Tibial nerve (tissue), 4 donors: ENCODE data around the gene KCNH2. TPM values are rescaled to one million over a fixed set of nuclear protein-coding genes. Genes with fewer than 3 reads are reported as not detected.
A peak's percentile ranks its signal among the peaks of the same experiment; 100 is the strongest.

ENCODE experiments used
- DNase-seq, 2 donors: peaks; one replicate each; pipeline ENCODE4 v3.0.0-alpha.2; 2019; ENCODE audit warnings: low spot score in 2 of 2
- H3K27ac ChIP-seq, 4 donors: fragments of 200-600 bp; sonication (generic) in 3 of 4; one replicate each; pipeline ENCODE4 v1.5.1; 2017 to 2019; ENCODE audit warnings: mild to moderate bottlenecking in 1 of 4
- H3K27me3 ChIP-seq, 2 donors: fragments of 200-600 bp; sonication (generic) in 1 of 2; one replicate each; pipeline versions ENCODE4 v1.5.1 to v1.6.0; 2017 to 2019
- H3K36me3 ChIP-seq, 3 donors: fragments of 200-600 bp; sonication (generic); one replicate each; pipeline ENCODE4 v1.5.1; 2018 to 2019
- H3K4me1 ChIP-seq, 4 donors: fragments of 200-600 bp; sonication (generic) in 3 of 4; one replicate each; pipeline ENCODE4 v1.5.1; 2017 to 2019
- H3K4me3 ChIP-seq, 4 donors: fragments of 200-600 bp; sonication (generic) in 3 of 4; one replicate each; pipeline ENCODE4 v1.5.1; 2017 to 2019; ENCODE audit warnings: mild to moderate bottlenecking in 1 of 4, moderate library complexity in 1 of 4
- H3K9me3 ChIP-seq, 4 donors: fragments of 200-600 bp; sonication (generic) in 3 of 4; one replicate each; pipeline ENCODE4 v1.5.1; 2017 to 2019
- EP300 ChIP-seq, 2 donors: sonication (generic); formaldehyde crosslinking; IDR thresholded peaks; one replicate each; pipeline ENCODE4 v1.6.1; 2017; ENCODE audit warnings: antibody characterized with exemption in 2 of 2, mild to moderate bottlenecking in 1 of 2
- POLR2A ChIP-seq, 2 donors: fragments of 450-650 bp; IDR thresholded peaks; one replicate each; pipeline ENCODE4 v1.6.1; 2017; ENCODE audit warnings: antibody characterized with exemption in 2 of 2, mild to moderate bottlenecking in 2 of 2, moderate library complexity in 2 of 2
- WGBS, 2 donors: methylation state at CpG; one replicate each; pipeline ENCODE4 v1.1.5; 2018; 5-methylcytosine and 5-hydroxymethylcytosine counted together
- total RNA-seq, 4 donors: library from RNA; depleted of rRNA; stranded (reverse); fragments of >200 nt; gene quantifications; one replicate each; pipeline ENCODE4 v1.1.0, GENCODE V29; 2016
- TF ChIP-seq, protein P1 (sequence below), 5 experiments: fragments of 200-600 bp in 3 of 5; fragments of 450-650 bp in 2 of 5; sonication (generic) in 3 of 5; IDR thresholded peaks; one replicate each; pipeline ENCODE4 v1.5.1; 2016 to 2019; ENCODE audit warnings: antibody characterized with exemption in 5 of 5, mild to moderate bottlenecking in 3 of 5, moderate library complexity in 2 of 5

The KCNH2 gene
- total RNA-seq, 4 donors from 2014 or later, result 1.5 to 9.0 (median 2.4) TPM

DNA sequence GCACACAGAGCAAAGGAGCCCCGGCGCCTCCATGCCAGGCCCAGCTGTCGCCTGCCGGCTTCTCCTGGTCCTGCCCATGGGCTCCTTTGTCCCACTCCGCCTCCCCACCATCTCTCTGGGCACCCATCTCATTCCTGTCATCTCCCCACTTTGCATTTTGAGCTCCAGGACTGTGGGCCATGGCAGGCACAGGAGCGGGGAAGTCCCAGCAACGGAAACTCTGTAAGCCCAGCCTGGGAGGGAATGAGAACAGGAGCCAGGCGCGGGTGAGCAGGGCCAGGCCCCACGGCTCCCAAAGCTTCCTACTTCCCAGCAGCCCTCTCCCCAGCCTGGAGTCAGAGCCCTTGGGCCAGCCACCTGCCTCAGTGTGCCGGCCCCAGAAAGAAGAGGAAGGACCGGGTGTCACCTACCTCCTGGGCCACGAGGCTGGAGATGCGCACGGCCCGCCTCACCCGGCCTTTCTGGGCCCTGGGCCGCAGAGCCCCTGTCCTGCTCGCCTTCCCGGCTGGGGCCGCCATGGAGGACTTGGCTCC is 23.1 kb downstream of the KCNH2 start:
- no peaks in the 10 kb centered on the region for H3K36me3 ChIP-seq
- no peaks in the 10 kb centered on the region for H3K9me3 ChIP-seq
- DNase-seq, result no peak
- peak overlapping the region; percentile 27 to 80 (median 54) for H3K27ac ChIP-seq
- WGBS, 2 donors, result 54 to 66% methylated on average over 16 to 21 of the region's 21 CpGs
- peaks cover 0 to 25% (median 14%) of the 10 kb centered on the region in 4 donors for H3K4me1 ChIP-seq
- peaks cover 0 to 47% of the 10 kb centered on the region in 2 donors for H3K27me3 ChIP-seq
- peak overlapping the region in 3 of 4 donors; percentile 9 to 27 (median 25) for H3K4me3 ChIP-seq
- TF ChIP-seq, protein P1, sequence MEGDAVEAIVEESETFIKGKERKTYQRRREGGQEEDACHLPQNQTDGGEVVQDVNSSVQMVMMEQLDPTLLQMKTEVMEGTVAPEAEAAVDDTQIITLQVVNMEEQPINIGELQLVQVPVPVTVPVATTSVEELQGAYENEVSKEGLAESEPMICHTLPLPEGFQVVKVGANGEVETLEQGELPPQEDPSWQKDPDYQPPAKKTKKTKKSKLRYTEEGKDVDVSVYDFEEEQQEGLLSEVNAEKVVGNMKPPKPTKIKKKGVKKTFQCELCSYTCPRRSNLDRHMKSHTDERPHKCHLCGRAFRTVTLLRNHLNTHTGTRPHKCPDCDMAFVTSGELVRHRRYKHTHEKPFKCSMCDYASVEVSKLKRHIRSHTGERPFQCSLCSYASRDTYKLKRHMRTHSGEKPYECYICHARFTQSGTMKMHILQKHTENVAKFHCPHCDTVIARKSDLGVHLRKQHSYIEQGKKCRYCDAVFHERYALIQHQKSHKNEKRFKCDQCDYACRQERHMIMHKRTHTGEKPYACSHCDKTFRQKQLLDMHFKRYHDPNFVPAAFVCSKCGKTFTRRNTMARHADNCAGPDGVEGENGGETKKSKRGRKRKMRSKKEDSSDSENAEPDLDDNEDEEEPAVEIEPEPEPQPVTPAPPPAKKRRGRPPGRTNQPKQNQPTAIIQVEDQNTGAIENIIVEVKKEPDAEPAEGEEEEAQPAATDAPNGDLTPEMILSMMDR (IDR thresholded peaks at IDR 0.05), result no peak
- TF ChIP-seq EP300 (IDR thresholded peaks at IDR 0.05) (no peak), POLR2A (IDR thresholded peaks at IDR 0.05) (no peak)

DNA sequence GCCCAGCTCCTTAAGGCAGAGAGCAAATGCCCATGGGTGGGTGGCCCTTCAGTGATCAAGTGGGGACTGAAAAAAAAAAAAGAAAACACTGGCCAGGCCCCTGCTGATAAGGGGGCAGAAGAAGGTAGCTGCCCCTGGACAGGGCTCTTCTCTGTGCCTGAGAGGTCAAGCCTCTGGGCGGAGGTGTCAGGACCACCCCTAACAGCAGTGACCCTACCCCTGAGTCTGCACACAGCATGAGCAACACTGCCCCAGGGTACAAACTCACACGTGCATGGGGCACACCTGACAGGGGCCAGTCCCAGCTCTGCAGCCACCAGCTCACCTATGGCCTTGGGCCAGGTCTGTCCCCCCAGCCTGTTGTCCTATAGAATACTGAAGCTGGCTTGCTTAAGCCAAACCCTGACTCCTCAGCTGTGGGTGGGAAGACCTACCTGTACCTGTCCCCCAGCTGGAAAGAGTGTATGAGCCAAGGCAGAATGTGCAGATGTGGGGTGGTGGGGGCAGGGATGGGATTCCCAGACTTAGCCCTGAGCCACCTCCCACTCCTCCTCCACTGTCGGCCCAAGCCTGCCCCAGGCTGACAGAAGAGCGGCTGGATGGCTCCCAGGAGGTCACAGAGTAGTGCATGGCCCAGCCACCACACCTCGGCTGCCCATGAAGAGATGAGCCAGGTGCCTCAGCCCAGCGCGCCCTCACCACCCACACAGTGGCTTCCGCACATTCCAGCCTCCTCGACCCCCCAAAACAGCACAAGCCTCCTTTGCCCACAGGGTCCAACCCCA is 23.7 kb downstream of the KCNH2 start:
- no peaks in the 10 kb centered on the region for H3K36me3 ChIP-seq
- H3K27me3 ChIP-seq, result peaks cover 0 to 41% of the 10 kb centered on the region in 2 donors
- H3K4me3 ChIP-seq, result peak overlapping the region in 1 of 4 donors; percentile 27
- no peak for DNase-seq
- no peaks in the 10 kb centered on the region for H3K9me3 ChIP-seq
- TF ChIP-seq EP300 (IDR thresholded peaks at IDR 0.05) (no peak), POLR2A (IDR thresholded peaks at IDR 0.05) (no peak)
- TF ChIP-seq, protein P1 (IDR thresholded peaks at IDR 0.05), result no peak
- peak overlapping the region in 2 of 4 donors; percentile 72 to 80 for H3K27ac ChIP-seq
- 57 to 80% methylated on average over 6 to 9 of the region's 9 CpGs for WGBS, 2 donors
- H3K4me1 ChIP-seq, result peaks cover 0 to 25% (median 14%) of the 10 kb centered on the region in 4 donors

DNA sequence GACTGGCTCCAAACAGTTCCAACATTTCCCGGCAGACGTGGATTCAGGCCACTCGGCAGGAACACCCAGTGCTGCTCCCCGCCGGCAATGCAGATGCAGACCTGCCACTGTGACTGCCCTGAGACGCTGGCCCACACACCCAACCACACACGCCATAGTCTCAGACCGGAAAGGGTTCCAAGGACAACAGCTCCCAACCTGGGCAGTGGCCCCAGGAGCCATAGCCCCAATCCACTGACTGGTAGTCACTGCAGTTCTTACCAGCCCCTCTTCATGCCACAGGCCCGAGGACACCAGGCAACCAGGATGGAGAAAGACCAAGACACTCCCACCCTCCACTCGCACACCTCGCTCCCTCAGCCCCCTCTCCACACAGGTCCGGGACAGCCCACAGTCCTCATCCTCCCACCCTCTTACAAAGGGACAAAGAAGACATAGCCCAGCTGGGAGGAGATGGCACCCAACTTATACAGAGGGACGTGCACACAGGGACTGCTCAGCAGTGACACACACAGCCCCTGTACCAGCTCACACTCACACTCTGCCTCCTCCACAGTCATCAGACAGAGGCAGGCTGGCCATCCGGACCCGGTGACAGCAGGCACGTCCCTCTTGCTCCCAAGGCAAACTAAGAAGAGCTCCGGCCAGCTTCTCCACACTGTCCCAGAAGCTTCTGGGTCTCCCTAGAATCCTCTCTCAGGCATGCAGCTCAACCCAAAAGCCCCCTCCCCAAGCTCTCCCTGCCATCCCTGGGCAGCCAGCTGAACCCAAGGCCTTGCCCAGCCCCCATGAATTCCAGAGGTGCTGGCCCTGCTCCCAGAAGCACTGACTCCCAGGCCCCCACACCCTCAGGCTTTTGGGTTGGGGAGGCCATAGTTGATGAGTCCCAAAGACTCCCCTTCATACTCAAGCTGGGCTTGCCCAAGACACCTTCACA is 24.8 kb downstream of the KCNH2 start:
- TF ChIP-seq, protein P1 (IDR thresholded peaks at IDR 0.05), result no peak
- no peak for TF ChIP-seq POLR2A (IDR thresholded peaks at IDR 0.05)
- peak overlapping the region in 1 of 4 donors; percentile 45 for H3K27ac ChIP-seq
- peaks cover 0 to 25% (median 14%) of the 10 kb centered on the region in 4 donors for H3K4me1 ChIP-seq
- H3K36me3 ChIP-seq, result no peaks in the 10 kb centered on the region
- H3K9me3 ChIP-seq, result no peaks in the 10 kb centered on the region
- 81 to 82% methylated on average over 13 of the region's 17 CpGs for WGBS, 2 donors
- H3K4me3 ChIP-seq, result no peak overlapping the region
- peaks cover 0 to 31% of the 10 kb centered on the region in 2 donors for H3K27me3 ChIP-seq
- no peak for DNase-seq

DNA sequence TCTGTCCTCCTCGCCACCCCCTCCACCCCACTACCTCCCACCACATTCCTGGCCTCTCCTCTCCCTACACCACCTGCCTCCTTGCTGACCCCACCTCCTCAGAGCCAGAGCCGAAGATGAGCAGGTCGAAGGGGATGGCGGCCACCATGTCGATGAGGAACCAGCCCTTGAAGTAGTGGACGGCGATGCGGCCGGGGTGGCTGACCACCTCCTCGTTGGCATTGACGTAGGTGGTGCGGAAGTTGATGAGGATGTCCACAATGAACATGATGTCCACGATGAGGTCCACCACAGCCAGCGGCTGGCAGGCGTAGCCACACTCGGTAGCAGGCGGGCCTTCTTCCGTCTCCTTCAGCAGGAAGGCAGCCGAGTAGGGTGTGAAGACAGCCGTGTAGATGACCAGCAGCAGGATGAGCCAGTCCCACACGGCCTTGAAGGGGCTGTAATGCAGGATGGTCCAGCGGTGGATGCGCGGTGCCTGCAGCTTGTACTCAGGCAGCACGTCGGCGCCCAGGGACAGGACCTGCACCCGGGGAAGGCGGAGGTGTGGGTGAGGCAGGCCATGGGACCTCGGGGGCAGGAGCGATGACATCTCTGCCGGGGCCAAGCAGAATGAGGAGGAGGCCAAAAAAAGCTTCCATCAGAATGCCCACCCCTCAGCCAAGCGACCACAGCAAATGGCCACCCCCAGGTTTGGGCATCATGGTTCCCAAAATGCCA is 25.6 kb downstream of the KCNH2 start:
- peaks cover 0 to 21% (median 18%) of the 10 kb centered on the region in 4 donors for H3K4me1 ChIP-seq

More for the DNA sequence above, 25.6 kb downstream of the KCNH2 start:
- WGBS, 2 donors, result 87 to 93% methylated on average over 32 to 33 of the region's 33 CpGs
- DNase-seq, result no peak
- H3K9me3 ChIP-seq, result no peaks in the 10 kb centered on the region
- H3K27me3 ChIP-seq, result peaks cover 0 to 36% of the 10 kb centered on the region in 2 donors
- H3K36me3 ChIP-seq, result no peaks in the 10 kb centered on the region
- H3K4me3 ChIP-seq, result no peak overlapping the region
- TF ChIP-seq, protein P1 (IDR thresholded peaks at IDR 0.05), result no peak
- no peak for TF ChIP-seq POLR2A (IDR thresholded peaks at IDR 0.05)
- no peak for TF ChIP-seq EP300 (IDR thresholded peaks at IDR 0.05)
- no peak overlapping the region for H3K27ac ChIP-seq
